KBM-7 (cell line): Measurements from ENCODE around the gene CCL27.

Source experiments
- DNase-seq: peaks from one replicate; pipeline ENCODE4 v3.0.0-alpha.2; 2015
- in situ Hi-C: fragments of 300-500 bp; cut with MboI; formaldehyde crosslinking; loops from 2 replicates; pipeline ENCODE4 v1.14.3; 2020; ENCODE audit warnings: low sequenced_read_pairs, low pct_unique_long_range_greater_than_20kb, mixed read lengths

CCL27 gene

GRCh38 chr9:34633851-34634550, 28.5 kb downstream of the CCL27 start:
- peak; percentile 82 for DNase-seq
- in situ Hi-C loops, result no loop called here

DNA sequence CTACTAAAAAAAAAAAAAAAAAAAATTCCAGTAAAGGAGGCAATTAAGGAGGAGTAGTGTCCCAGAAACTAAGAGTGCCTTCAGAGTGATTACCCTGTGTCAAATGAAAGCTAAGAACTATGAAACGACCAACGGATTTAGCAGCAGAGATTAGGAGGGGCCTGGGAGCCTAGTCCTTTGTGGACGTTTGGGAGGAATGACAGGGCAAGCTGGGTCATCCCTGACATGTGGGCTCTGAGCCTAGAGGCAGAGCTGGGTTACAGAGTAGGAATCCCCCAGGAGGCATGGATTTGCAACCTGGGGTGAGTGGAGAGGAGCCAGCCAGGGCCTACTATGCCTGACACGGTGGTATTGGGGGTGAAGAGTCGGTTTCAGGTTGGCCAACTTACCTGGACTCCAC, 29.3 kb downstream of the CCL27 start:
- in situ Hi-C loops, result no loop called here
- DNase-seq, result no peak

DNA sequence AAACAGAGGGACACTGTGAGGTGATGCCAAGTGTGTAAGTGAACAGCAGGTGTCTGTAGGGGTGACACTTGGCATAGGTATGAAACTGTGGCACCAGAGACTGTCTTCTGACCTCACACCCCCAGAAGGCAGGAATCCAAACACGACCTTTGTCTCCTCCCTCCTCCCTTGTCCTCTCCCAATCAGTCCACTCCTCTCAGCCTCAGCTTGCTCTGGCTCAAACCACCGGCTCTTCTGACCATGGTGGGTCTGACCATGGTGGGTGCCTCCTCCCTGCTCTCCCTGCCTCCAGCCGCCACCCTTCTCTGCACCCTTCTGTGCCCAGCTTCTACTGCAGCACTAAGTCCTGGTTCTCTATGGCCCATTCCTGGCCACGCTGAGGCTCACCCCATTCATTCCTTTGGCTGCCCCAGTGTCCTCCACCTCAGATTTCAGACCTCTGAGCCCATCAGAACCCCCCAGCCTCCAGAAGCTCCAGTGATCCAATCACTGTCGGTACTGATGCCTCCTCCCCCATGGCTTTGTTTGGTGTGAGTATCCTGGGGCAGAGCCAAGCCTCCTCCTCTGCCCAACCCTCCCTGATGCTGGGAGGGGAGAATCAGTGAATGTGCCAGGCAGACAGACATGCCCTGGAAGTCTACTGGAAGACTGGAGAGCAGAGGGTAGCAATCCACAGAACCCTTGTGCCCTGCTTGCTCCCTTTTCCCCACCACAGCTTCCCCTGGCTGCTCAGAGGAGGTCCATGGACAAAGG, 31.9 kb downstream of the CCL27 start:
- no peak for DNase-seq
- in situ Hi-C loops, result no loop called here

- in situ Hi-C loops, result no loop called here
- DNase-seq, result no peak
Measured at GRCh38 chr9:34629491-34629808, 33.0 kb downstream of the CCL27 start.

GRCh38 chr9:34628656-34629490, 33.6 kb downstream of the CCL27 start, which contains the start of gene ARID3C:
Gene ARID3C, minus strand, starts transcription at chr9:34629066. Its CDS starts 1,052 bp downstream, at chr9:34628014.
- DNase-seq, result no peak
- in situ Hi-C loops, result no loop called here

GRCh38 chr9:34627716-34628655, 34.5 kb downstream of the CCL27 start:
- no peak for DNase-seq
- in situ Hi-C loops, result no loop called here

- in situ Hi-C loops, result no loop called here
- no peak for DNase-seq
Measured at GRCh38 chr9:34625186-34625486, 37.3 kb downstream of the CCL27 start.

- no peak for DNase-seq
- in situ Hi-C loops, result no loop called here
Measured at GRCh38 chr9:34624475-34625185, 37.8 kb downstream of the CCL27 start.

- in situ Hi-C loops, result no loop called here
- DNase-seq, result no peak
Measured at GRCh38 chr9:34623374-34624235, 38.9 kb downstream of the CCL27 start.

DNA sequence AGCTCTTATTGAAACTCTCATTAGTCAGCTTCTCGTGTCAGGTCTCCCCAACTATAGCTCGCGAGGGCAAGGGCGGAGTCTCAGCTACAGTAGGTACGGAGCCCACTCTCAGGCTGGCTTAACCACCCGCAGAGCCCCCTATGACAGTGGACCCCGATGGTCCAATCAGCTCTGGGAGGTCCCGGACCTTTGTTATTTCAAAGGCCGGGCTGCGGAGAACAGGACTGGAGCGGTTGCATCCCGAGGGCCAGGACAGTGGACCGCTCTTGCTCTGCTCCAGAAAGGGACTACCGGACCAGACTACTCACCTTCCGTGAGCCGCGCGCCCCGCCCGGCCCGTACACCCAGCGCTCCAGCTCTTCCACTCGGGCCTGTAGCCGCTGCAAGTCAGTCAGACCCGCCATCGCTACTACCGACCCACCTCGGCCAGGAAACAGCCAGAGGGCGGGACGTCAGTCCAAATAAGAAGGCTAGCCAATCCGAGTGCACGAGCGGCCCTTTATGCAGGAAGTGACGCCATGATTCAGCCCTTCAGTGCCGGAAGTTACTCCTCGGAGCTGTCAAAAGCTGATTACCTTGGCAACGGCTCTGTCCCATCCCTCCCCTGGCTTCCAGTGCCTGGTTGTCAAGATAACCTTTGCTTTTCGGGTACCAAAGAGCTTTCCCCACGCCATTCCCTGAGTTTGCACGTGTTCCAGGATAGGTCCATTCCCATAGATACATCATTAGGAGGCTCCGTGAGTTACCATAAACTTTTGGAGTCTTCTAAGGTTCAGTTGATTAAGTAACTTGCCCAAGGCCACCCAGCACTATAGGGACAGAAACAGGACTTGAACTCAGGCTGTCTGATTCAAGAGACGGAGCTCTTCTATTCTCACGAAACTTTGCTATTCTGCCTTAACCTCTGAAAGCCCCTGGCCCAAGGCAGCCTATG, 42.1 kb downstream of the CCL27 start, which contains the start of gene DCTN3:
Gene DCTN3, minus strand, starts transcription at position 435 of the 934 bp plus-strand sequence. Its CDS starts 31 bp downstream, at position 404.
- in situ Hi-C loops, result no loop called here
- peak; percentile 93 for DNase-seq

GRCh38 chr9:34615132-34615531, 47.3 kb downstream of the CCL27 start:
- no peak for DNase-seq
- in situ Hi-C loops, result no loop called here

- in situ Hi-C loops, result no loop called here
- DNase-seq, result peak; percentile 82
Measured at GRCh38 chr9:34612788-34613390, 49.6 kb downstream of the CCL27 start.
